HCT116 (cell line): ENCODE data around the gene SNX25. TPM values are rescaled to one million over a fixed set of nuclear protein-coding genes. Genes with fewer than 3 reads are reported as not detected.

ENCODE experiments used
- ATAC-seq: fragments of 200-7000 bp; cut with Tn5 transposase; 2 replicates; pipeline ENCODE4 v1.9.1; 2020; ENCODE audit warnings: mild to moderate bottlenecking, moderate library complexity
- Bru-seq: library from RNA; stranded (reverse); fragments of 400-500 nt; gene quantifications from one replicate; lab custom pipeline; 2021; lab: Mats Ljungman, UMichigan
- BruChase-seq, 2 experiments: library from RNA; stranded (reverse); fragments of 400-500 nt; gene quantifications; one replicate each; lab custom pipeline; 2021; lab: Mats Ljungman, UMichigan
- BruUV-seq: library from RNA; stranded (reverse); fragments of 400-500 nt; replicated peaks from 2 replicates; lab custom pipeline; 2021; lab: Mats Ljungman, UMichigan
- CTCF ChIA-PET: fragments of 300-600 bp; sonication (Branson Sonifier 250); formaldehyde crosslinking; loops from one replicate; lab custom pipeline; 2021; ENCODE audit warnings: antibody characterized with exemption; lab: Charles Lee
- POLR2A ChIA-PET: fragments of 300-600, 350-600 bp; sonication (Branson Sonifier 250); formaldehyde crosslinking; loops from one replicate; lab custom pipeline; 2021; ENCODE audit warnings: antibody characterized with exemption; lab: Charles Lee
- RAD21 ChIA-PET, 2 experiments: fragments of 300-600 bp; sonication (Branson Sonifier 250); formaldehyde crosslinking; loops; one replicate each; lab custom pipeline; 2023; ENCODE audit warnings: low total read pairs in 2 of 2; ENCODE audit not compliant: uncharacterized antibody in 2 of 2, unreplicated experiment in 2 of 2, low non-redundant PET in 1 of 2; lab: Charles Lee
- DNase-seq: peaks from one replicate; pipeline ENCODE4 v3.0.0-alpha.2; 2010; ENCODE audit warnings: low read depth, low spot score
- H2AFZ ChIP-seq: fragments of 200-600 bp; shearing (Covaris generic), sonication (generic); 2 replicates; pipeline ENCODE4 v1.6.1; 2017; ENCODE audit warnings: low read depth, mixed run types, mixed read lengths, antibody characterized with exemption, low read length; ENCODE audit not compliant: poor library complexity, severe bottlenecking
- H3K27ac ChIP-seq: 2 replicates; pipeline ENCODE4 v1.5.1; 2012; ENCODE audit warnings: low read depth, low read length
- H3K27me3 ChIP-seq: fragments of 200-600 bp; sonication (generic); 2 replicates; pipeline ENCODE4 v1.6.1; 2016; ENCODE audit warnings: mixed run types, low read length, mixed read lengths; ENCODE audit not compliant: insufficient read depth
- H3K36me3 ChIP-seq, 2 experiments: fragments of 200-500 bp in 1 of 2; fragments of 200-600 bp in 1 of 2; sonication (Bioruptor generic) in 1 of 2; sonication (generic) in 1 of 2; 2 replicates each; pipeline versions ENCODE4 v1.5.1 to v1.6.1; 2014 to 2016; ENCODE audit warnings: low read length in 2 of 2, inconsistent platforms in 1 of 2, mixed read lengths in 1 of 2, mixed run types in 1 of 2; ENCODE audit not compliant: insufficient read depth in 2 of 2, control insufficient read depth in 1 of 2
- H3K4me1 ChIP-seq, 2 experiments: fragments of 200-600 bp in 1 of 2; sonication (generic) in 1 of 2; 2 replicates each; pipeline versions ENCODE4 v1.5.1 to v1.6.1; 2012 to 2017; ENCODE audit warnings: low read length in 2 of 2, inconsistent platforms in 1 of 2, mild to moderate bottlenecking in 1 of 2, mixed read lengths in 1 of 2, mixed run types in 1 of 2, moderate library complexity in 1 of 2; ENCODE audit not compliant: insufficient read depth in 2 of 2, control insufficient read depth in 1 of 2
- H3K4me2 ChIP-seq: fragments of 200-600 bp; sonication (generic); 2 replicates; pipeline ENCODE4 v1.6.1; 2017; ENCODE audit warnings: mixed run types, low read length, mixed read lengths
- H3K4me3 ChIP-seq, 2 experiments: fragments of 200-600 bp in 1 of 2; sonication (generic) in 1 of 2; replicated peaks in 1 of 2; 2 replicates each; pipeline ENCODE4 v1.5.1; 2011 to 2016; ENCODE audit warnings: low read length in 2 of 2, control low read depth in 1 of 2, low read depth in 1 of 2, mild to moderate bottlenecking in 1 of 2, mixed read lengths in 1 of 2, mixed run types in 1 of 2
- H3K79me2 ChIP-seq: fragments of 200-600 bp; sonication (generic); 2 replicates; pipeline ENCODE4 v1.6.1; 2017; ENCODE audit warnings: mild to moderate bottlenecking, mixed run types, low read length, moderate library complexity, mixed read lengths; ENCODE audit not compliant: insufficient read depth
- H3K9ac ChIP-seq: fragments of 200-600 bp; sonication (generic); 2 replicates; pipeline ENCODE4 v1.6.1; 2016; ENCODE audit warnings: low read length, mixed read lengths
- H3K9me2 ChIP-seq: fragments of 200-600 bp; sonication (generic), shearing (Covaris generic); 2 replicates; pipeline ENCODE4 v1.6.1; 2017; ENCODE audit warnings: mixed run types, mild to moderate bottlenecking, moderate library complexity; ENCODE audit not compliant: insufficient read depth
- H3K9me3 ChIP-seq, 2 experiments: fragments of 200-500 bp in 1 of 2; fragments of 200-600 bp in 1 of 2; sonication (Bioruptor generic) in 1 of 2; sonication (generic) in 1 of 2; 2 replicates each; pipeline ENCODE4 v1.6.1; 2014 to 2017; ENCODE audit warnings: low read length in 2 of 2, mixed read lengths in 2 of 2, inconsistent platforms in 1 of 2, low read depth in 1 of 2, mild to moderate bottlenecking in 1 of 2, mixed run types in 1 of 2, moderate library complexity in 1 of 2; ENCODE audit not compliant: control insufficient read depth in 1 of 2, insufficient read depth in 1 of 2
- H4K20me1 ChIP-seq: fragments of 200-600 bp; sonication (generic), shearing (Covaris generic); 2 replicates; pipeline ENCODE4 v1.6.1; 2017; ENCODE audit warnings: mixed run types, mild to moderate bottlenecking, moderate library complexity; ENCODE audit not compliant: insufficient read depth
- ATF3 ChIP-seq: IDR thresholded peaks from 2 replicates; pipeline ENCODE4 v1.6.1; 2012
- CBX3 ChIP-seq: IDR thresholded peaks from 2 replicates; pipeline ENCODE4 v1.6.1; 2012; ENCODE audit warnings: low read depth
- CEBPB ChIP-seq: IDR thresholded peaks from 2 replicates; pipeline ENCODE4 v1.6.1; 2012; ENCODE audit warnings: low read depth
- EZH2 ChIP-seq: fragments of 200-600 bp; sonication (generic); IDR thresholded peaks from 2 replicates; pipeline ENCODE4 v1.6.1; 2017; ENCODE audit warnings: antibody characterized with exemption, mixed run types
- FOSL1 ChIP-seq: IDR thresholded peaks from 2 replicates; pipeline ENCODE4 v1.6.1; 2012; ENCODE audit warnings: low read depth
- MAX ChIP-seq: IDR thresholded peaks from 2 replicates; pipeline ENCODE4 v1.6.1; 2012
- POLR2A ChIP-seq: IDR thresholded peaks from 2 replicates; pipeline ENCODE4 v1.7.0; 2011; ENCODE audit warnings: borderline replicate concordance; ENCODE audit not compliant: insufficient read depth, insufficient read length; ENCODE audit errors: extremely low read depth
- POLR2AphosphoS5 ChIP-seq: IDR thresholded peaks from 2 replicates; pipeline ENCODE4 v1.6.1; 2011; ENCODE audit warnings: mild to moderate bottlenecking, low read depth, low read length, moderate library complexity
- SIN3A ChIP-seq: IDR thresholded peaks from 2 replicates; pipeline ENCODE4 v1.6.1; 2012; ENCODE audit warnings: low read depth
- SP1 ChIP-seq: IDR thresholded peaks from 2 replicates; pipeline ENCODE4 v1.6.1; 2012; ENCODE audit warnings: low read depth
- TCF7L2 ChIP-seq: IDR thresholded peaks from 2 replicates; pipeline ENCODE4 v1.7.0; 2011; ENCODE audit warnings: borderline replicate concordance, inconsistent platforms; ENCODE audit not compliant: insufficient read depth, insufficient read length; ENCODE audit errors: extremely low read depth
- YY1 ChIP-seq: IDR thresholded peaks from 2 replicates; pipeline ENCODE4 v1.6.1; 2011; ENCODE audit warnings: low read length, low read depth, moderate library complexity, mild to moderate bottlenecking; ENCODE audit not compliant: insufficient replicate concordance; ENCODE audit errors: extremely low read depth
- ZBTB33 ChIP-seq: IDR thresholded peaks from 2 replicates; pipeline ENCODE4 v1.6.1; 2011; ENCODE audit warnings: mild to moderate bottlenecking, low read length, moderate library complexity; ENCODE audit not compliant: insufficient replicate concordance; ENCODE audit errors: extremely low read depth
- ZFX ChIP-seq: fragments of 450-650 bp; IDR thresholded peaks from 2 replicates; pipeline ENCODE4 v1.6.1; 2017
- ZNF274 ChIP-seq: fragments of 200-500 bp; sonication (Bioruptor generic); IDR thresholded peaks from 2 replicates; pipeline ENCODE4 v1.6.1; 2014; ENCODE audit warnings: mild to moderate bottlenecking, low read depth, low read length, inconsistent platforms
- intact Hi-C: fragments of 100-400 bp; cut with micrococcal nuclease; formaldehyde crosslinking; loops from 2 replicates; pipeline ENCODE4 v1.10.0; 2022
- long read RNA-seq: library from polyadenylated mRNA; unstranded; transcript quantifications from one replicate; pipeline ENCODE4 v2.0.0, GENCODE V29; 2021; ENCODE audit not compliant: unreplicated experiment
- polyA plus RNA-seq: library from polyadenylated mRNA; unstranded; fragments of >200 nt; gene quantifications from 2 replicates; pipeline ENCODE4 v1.2.1, GENCODE V29; 2012; ENCODE audit warnings: missing spikeins
- total RNA-seq: library from RNA; stranded (reverse); gene quantifications from one replicate; pipeline ENCODE4 v1.2.1, GENCODE V29; 2021; ENCODE audit not compliant: unreplicated experiment

SNX25 gene
- total RNA-seq, result 20.9 TPM
- 10.5 and 12.4 TPM in 2 replicates for polyA plus RNA-seq
- Bru-seq, nascent RNA, result percentile 79 among the genes with signal in this experiment
- BruChase-seq, experiment 1, labeled RNA remaining after a 6-hour chase, result percentile 65 among the genes with signal in this experiment
- BruChase-seq, experiment 2, labeled RNA remaining after a 2-hour chase, result percentile 66 among the genes with signal in this experiment
- long read RNA-seq, transcript SNX25-201 (19 exons, 3,264 nt), result major isoform, 54 of 101 reads
- long read RNA-seq, partial matches to known transcripts, result 6 of 101 reads
- long read RNA-seq, other reads (novel, unspliced or antisense), result 41 of 101 reads

- no TSS peak for BruUV-seq
- ChIA-PET RAD21 (no interaction called here), CTCF (no interaction called here), POLR2A (no interaction called here)
- H3K4me2 ChIP-seq, result peak within 1 kb of the TSS; percentile 92
- H3K27ac ChIP-seq, result peak within 1 kb of the TSS; percentile 76
- intact Hi-C loops, result no loop called here
- TF ChIP-seq CBX3, result no peak
- peak; percentile 88 for TF ChIP-seq POLR2AphosphoS5
- TF ChIP-seq POLR2A, result peak; percentile 47
- TF ChIP-seq SP1, result no peak
- TF ChIP-seq SIN3A, result no peak
- no peak for TF ChIP-seq EZH2
- peak; percentile 16 for TF ChIP-seq YY1
- peak within 1 kb of the TSS; percentile 88 for H2AFZ ChIP-seq
- H3K36me3 ChIP-seq, result no peaks in the 10 kb centered on the region
- H3K9me2 ChIP-seq, result no peaks in the 10 kb centered on the region
- peaks cover 38% of the 10 kb centered on the region for H3K79me2 ChIP-seq
- H4K20me1 ChIP-seq, result no peaks in the 10 kb centered on the region
- peaks cover 27 to 34% of the 10 kb centered on the region in 2 experiments for H3K4me1 ChIP-seq
- H3K27me3 ChIP-seq, result no peaks in the 10 kb centered on the region
- H3K9ac ChIP-seq, result peak within 1 kb of the TSS; percentile 68
- ATAC-seq (peak; percentile 89), DNase-seq (peak; percentile 54)
- H3K9me3 ChIP-seq, result no peaks in the 10 kb centered on the region
- peak within 1 kb of the TSS; percentile 61 to 80 for H3K4me3 ChIP-seq
Observed at GRCh38 chr4:185209031-185209851, at the start of gene SNX25. Gene SNX25 (plus strand): TSS chr4:185209598. CDS start chr4:185209827, 229 bp downstream.

- Histone ChIP-seq H3K4me1 (no peaks in the 10 kb centered on the region; a peak in 1 of 4 replicates), H3K79me2 (peaks cover 10% of the 10 kb centered on the region; the same call in 1 of the 2 replicates), H3K9ac (no peak overlapping the region), H3K4me2 (no peak overlapping the region), H3K4me3 (no peak overlapping the region), H3K27ac (no peak overlapping the region), H3K36me3 (peaks cover 7 to 34% of the 10 kb centered on the region in 2 experiments; a peak in 3 of 4 replicates), H4K20me1 (0 out of 2 replicates have a peak, but pooled peaks cover 5% of the 10 kb centered on the region), H3K27me3 (no peaks in the 10 kb centered on the region), H3K9me3 (no peaks in the 10 kb centered on the region), H2AFZ (no peak overlapping the region), H3K9me2 (no peaks in the 10 kb centered on the region)
- ATAC-seq, result no peak
- ChIA-PET RAD21 (no interaction called here), CTCF (no interaction called here), POLR2A (no interaction called here)
- intact Hi-C loops, result no loop called here
- no TSS peak for BruUV-seq
- no peak for DNase-seq
- TF ChIP-seq MAX (no peak), TCF7L2 (no peak), ZNF274 (no peak), POLR2A (no peak), ZBTB33 (no peak), CBX3 (no peak), ZFX (no peak), POLR2AphosphoS5 (no peak), EZH2 (no peak), FOSL1 (no peak), CEBPB (no peak), YY1 (no peak), ATF3 (no peak)
Observed at GRCh38 chr4:185165605-185166063, 43.8 kb upstream of the SNX25 start.
